GM12801 (cell line): Measurements from ENCODE around the gene KCNIP4.

Source experiments
- CTCF ChIP-seq: IDR thresholded peaks from one replicate; pipeline ENCODE4 v1.5.1; 2011; ENCODE audit warnings: control low read depth; ENCODE audit not compliant: insufficient read length; ENCODE audit errors: extremely low read depth

KCNIP4 gene

GRCh38 chr4:20938204-20938603 is 1010.4 kb downstream of the KCNIP4 start:
- no peak for TF ChIP-seq CTCF

- no peak for TF ChIP-seq CTCF
Measured at GRCh38 chr4:20926529-20926928, 1022.0 kb downstream of the KCNIP4 start.

- no peak for TF ChIP-seq CTCF
Measured at GRCh38 chr4:20925176-20925575, 1023.4 kb downstream of the KCNIP4 start.

GRCh38 chr4:20922962-20923361 is 1025.6 kb downstream of the KCNIP4 start:
- TF ChIP-seq CTCF, result no peak

GRCh38 chr4:20916106-20916505 is 1032.5 kb downstream of the KCNIP4 start:
- no peak for TF ChIP-seq CTCF

- TF ChIP-seq CTCF, result no peak
Measured at GRCh38 chr4:20904966-20905365, 1043.6 kb downstream of the KCNIP4 start.

GRCh38 chr4:20901851-20902250 is 1046.7 kb downstream of the KCNIP4 start:
- TF ChIP-seq CTCF, result no peak

GRCh38 chr4:20899591-20899990 is 1049.0 kb downstream of the KCNIP4 start:
- TF ChIP-seq CTCF, result no peak
